ENCODE measurements around the gene MKX.

- no peak for TF ChIP-seq CTCF (IDR thresholded peaks at IDR 0.05 in 4 of 5, conservative IDR thresholded peaks at IDR 0.05 in 1 of 5)
- no peak for TF ChIP-seq POLR2A (IDR thresholded peaks at IDR 0.05)
Measured at GRCh38 chr10:27687743-27688142, 57.9 kb downstream of the MKX start.
